Breast epithelium (tissue), 3 donors: Measurements from ENCODE around the gene UQCC2.

ENCODE experiments used
- POLR2A ChIP-seq: fragments of 450-650 bp; IDR thresholded peaks from one replicate; pipeline ENCODE4 v1.6.1; 2016; ENCODE audit warnings: antibody characterized with exemption, mild to moderate bottlenecking, moderate library complexity
- POLR2AphosphoS5 ChIP-seq, 3 donors: sonication (generic); formaldehyde crosslinking; IDR thresholded peaks; one replicate each; pipeline ENCODE4 v1.6.1; 2017; ENCODE audit warnings: antibody characterized with exemption in 3 of 3
- TF ChIP-seq, protein P1 (sequence below), 3 donors: fragments of 450-650 bp; IDR thresholded peaks; one replicate each; pipeline ENCODE4 v1.5.1; 2016 to 2017; ENCODE audit warnings: antibody characterized with exemption in 3 of 3, mild to moderate bottlenecking in 3 of 3, moderate library complexity in 3 of 3

- TF ChIP-seq, protein P1, sequence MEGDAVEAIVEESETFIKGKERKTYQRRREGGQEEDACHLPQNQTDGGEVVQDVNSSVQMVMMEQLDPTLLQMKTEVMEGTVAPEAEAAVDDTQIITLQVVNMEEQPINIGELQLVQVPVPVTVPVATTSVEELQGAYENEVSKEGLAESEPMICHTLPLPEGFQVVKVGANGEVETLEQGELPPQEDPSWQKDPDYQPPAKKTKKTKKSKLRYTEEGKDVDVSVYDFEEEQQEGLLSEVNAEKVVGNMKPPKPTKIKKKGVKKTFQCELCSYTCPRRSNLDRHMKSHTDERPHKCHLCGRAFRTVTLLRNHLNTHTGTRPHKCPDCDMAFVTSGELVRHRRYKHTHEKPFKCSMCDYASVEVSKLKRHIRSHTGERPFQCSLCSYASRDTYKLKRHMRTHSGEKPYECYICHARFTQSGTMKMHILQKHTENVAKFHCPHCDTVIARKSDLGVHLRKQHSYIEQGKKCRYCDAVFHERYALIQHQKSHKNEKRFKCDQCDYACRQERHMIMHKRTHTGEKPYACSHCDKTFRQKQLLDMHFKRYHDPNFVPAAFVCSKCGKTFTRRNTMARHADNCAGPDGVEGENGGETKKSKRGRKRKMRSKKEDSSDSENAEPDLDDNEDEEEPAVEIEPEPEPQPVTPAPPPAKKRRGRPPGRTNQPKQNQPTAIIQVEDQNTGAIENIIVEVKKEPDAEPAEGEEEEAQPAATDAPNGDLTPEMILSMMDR (IDR thresholded peaks at IDR 0.05): no peak
- TF ChIP-seq POLR2AphosphoS5 (IDR thresholded peaks at IDR 0.05) (no peak), POLR2A (no peak)
Measured at GRCh38 chr6:33746036-33746600, 34.6 kb upstream of the UQCC2 start.
